Midbrain (tissue), 1 donor: Measurements from ENCODE around the gene IGFBP2.

Experiments
- DNase-seq: peaks from one replicate; lab custom pipeline; 2025; lab: John Stamatoyannopoulos, UW

IGFBP2 gene

GRCh38 chr2:216681683-216682082, 48.5 kb downstream of the IGFBP2 start:
- no peak for DNase-seq

GRCh38 chr2:216683846-216684245, 50.6 kb downstream of the IGFBP2 start:
- no peak for DNase-seq

- DNase-seq = no peak
Measured at GRCh38 chr2:216685327-216685875, 52.2 kb downstream of the IGFBP2 start.

GRCh38 chr2:216687111-216687510, 53.9 kb downstream of the IGFBP2 start:
- no peak for DNase-seq

- DNase-seq = no peak
Measured at GRCh38 chr2:216687646-216688045, 54.4 kb downstream of the IGFBP2 start.

- DNase-seq = no peak
Measured at GRCh38 chr2:216688731-216689340, 55.6 kb downstream of the IGFBP2 start.

- no peak for DNase-seq
Measured at GRCh38 chr2:216689397-216689796, 56.2 kb downstream of the IGFBP2 start.

GRCh38 chr2:216690456-216690852, 57.2 kb downstream of the IGFBP2 start:
- DNase-seq = no peak

GRCh38 chr2:216690853-216691741, 57.9 kb downstream of the IGFBP2 start:
- DNase-seq = peak; percentile 28

- DNase-seq = peak; percentile 60
Measured at GRCh38 chr2:216692636-216693413, 59.6 kb downstream of the IGFBP2 start.

GRCh38 chr2:216693414-216694080, 60.3 kb downstream of the IGFBP2 start:
- DNase-seq = no peak

GRCh38 chr2:216694082-216694825, 61.0 kb downstream of the IGFBP2 start:
- no peak for DNase-seq

- no peak for DNase-seq
Measured at GRCh38 chr2:216694826-216695217, 61.6 kb downstream of the IGFBP2 start.

- peak; percentile 70 for DNase-seq
Measured at GRCh38 chr2:216695401-216695821, 62.2 kb downstream of the IGFBP2 start, which contains the start of gene IGFBP5. Gene IGFBP5, minus strand, starts transcription at chr2:216695549. Its CDS starts 774 bp downstream, at chr2:216694775.

GRCh38 chr2:216696321-216696720, 63.1 kb downstream of the IGFBP2 start:
- DNase-seq = no peak

- DNase-seq = peak; percentile 20
Measured at GRCh38 chr2:216696751-216697560, 63.7 kb downstream of the IGFBP2 start.

- no peak for DNase-seq
Measured at GRCh38 chr2:216698293-216698692, 65.1 kb downstream of the IGFBP2 start.

- peak; percentile 72 for DNase-seq
Measured at GRCh38 chr2:216698895-216699294, 65.7 kb downstream of the IGFBP2 start.

GRCh38 chr2:216700088-216700567, 66.9 kb downstream of the IGFBP2 start:
- no peak for DNase-seq

GRCh38 chr2:216700781-216701180, 67.6 kb downstream of the IGFBP2 start:
- no peak for DNase-seq
